Measurements from ENCODE around the gene SLC12A1.

SLC12A1 gene

GRCh38 chr15:48265135-48265534 lies 59.0 kb downstream of the SLC12A1 start:
- no peak overlapping the region for H3K27ac ChIP-seq
- no peaks in the 10 kb centered on the region for H3K9me3 ChIP-seq
- H3K27me3 ChIP-seq, result no peaks in the 10 kb centered on the region
- no peak overlapping the region for H3K4me3 ChIP-seq
- intact Hi-C loops (cut with DNase I; ENCODE audit: low total_unique reads), result no loop called here
- no peaks in the 10 kb centered on the region for H3K36me3 ChIP-seq
- no peaks in the 10 kb centered on the region for H3K4me1 ChIP-seq
- no peak for TF ChIP-seq CTCF (IDR thresholded peaks at IDR 0.05)
- no peak for DNase-seq

DNA sequence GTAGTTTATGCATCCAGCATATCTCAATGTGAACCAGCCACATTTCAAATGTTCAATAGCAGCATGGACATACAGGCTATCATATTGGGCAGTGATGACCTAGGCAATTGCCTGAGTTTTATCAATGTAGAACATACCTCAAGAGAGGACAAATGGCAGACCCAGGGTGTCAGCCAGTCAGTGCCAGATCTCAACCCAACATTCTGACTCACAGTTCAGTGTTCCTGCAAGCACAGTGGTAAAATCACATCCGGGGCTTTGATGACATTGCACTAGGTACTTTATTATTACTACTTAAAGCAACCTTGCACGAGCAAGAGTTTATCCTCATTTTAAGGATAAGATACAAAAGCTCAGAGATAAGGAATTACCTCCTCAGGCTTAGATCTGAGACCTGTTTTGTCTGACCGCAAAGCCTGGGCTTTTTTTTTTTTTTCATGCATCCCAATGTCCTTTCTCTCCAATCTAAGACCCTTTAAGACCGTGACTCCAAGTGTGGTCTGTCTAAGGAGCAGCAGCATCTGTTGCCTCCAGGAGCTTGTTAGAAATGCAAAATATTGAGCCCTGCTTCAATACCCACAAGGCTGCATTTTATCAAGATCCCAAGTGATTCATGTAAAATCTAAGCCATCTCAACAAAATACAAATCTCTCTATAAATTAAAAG lies 60.1 kb downstream of the SLC12A1 start:
- Histone ChIP-seq H3K4me3 (no peak overlapping the region), H3K27ac (no peak overlapping the region), H3K4me1 (no peaks in the 10 kb centered on the region), H3K27me3 (no peaks in the 10 kb centered on the region), H3K36me3 (no peaks in the 10 kb centered on the region), H3K9me3 (no peaks in the 10 kb centered on the region)
- TF ChIP-seq CTCF (IDR thresholded peaks at IDR 0.05), result no peak
- DNase-seq, result no peak
- intact Hi-C loops (cut with DNase I; ENCODE audit: low total_unique reads), result no loop called here

- intact Hi-C loops (cut with DNase I; ENCODE audit: low total_unique reads), result no loop called here
- no peak for TF ChIP-seq CTCF (IDR thresholded peaks at IDR 0.05)
- Histone ChIP-seq H3K4me3 (no peak overlapping the region), H3K36me3 (no peaks in the 10 kb centered on the region), H3K27ac (no peak overlapping the region), H3K9me3 (no peaks in the 10 kb centered on the region), H3K27me3 (no peaks in the 10 kb centered on the region), H3K4me1 (no peaks in the 10 kb centered on the region)
- DNase-seq, result no peak
Measured at GRCh38 chr15:48267766-48268165, 61.7 kb downstream of the SLC12A1 start.

DNA sequence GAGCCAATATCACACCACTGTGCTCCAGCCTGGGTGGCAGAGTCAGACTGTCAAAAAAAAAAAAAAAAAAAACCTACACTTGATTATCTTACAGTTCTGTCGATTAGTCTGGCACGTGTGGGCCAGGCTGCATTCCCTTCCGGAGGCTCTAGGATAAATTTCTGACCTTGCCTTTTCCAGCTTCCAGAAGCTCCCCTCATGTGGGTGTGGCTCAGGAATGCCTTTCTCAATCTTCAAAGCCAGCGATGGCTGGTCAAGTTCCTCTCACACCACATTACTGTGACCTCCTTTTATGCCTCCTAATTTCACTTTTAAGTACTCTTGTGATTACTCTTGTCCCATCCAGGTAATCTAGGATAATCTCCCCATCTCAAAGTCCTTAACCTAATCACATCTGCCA lies 66.9 kb downstream of the SLC12A1 start:
- Histone ChIP-seq H3K4me3 (no peak overlapping the region), H3K4me1 (no peaks in the 10 kb centered on the region), H3K27me3 (no peaks in the 10 kb centered on the region), H3K9me3 (no peaks in the 10 kb centered on the region), H3K27ac (no peak overlapping the region), H3K36me3 (no peaks in the 10 kb centered on the region)
- intact Hi-C loops (cut with DNase I; ENCODE audit: low total_unique reads), result no loop called here
- no peak for TF ChIP-seq CTCF (IDR thresholded peaks at IDR 0.05)
- no peak for DNase-seq

DNA sequence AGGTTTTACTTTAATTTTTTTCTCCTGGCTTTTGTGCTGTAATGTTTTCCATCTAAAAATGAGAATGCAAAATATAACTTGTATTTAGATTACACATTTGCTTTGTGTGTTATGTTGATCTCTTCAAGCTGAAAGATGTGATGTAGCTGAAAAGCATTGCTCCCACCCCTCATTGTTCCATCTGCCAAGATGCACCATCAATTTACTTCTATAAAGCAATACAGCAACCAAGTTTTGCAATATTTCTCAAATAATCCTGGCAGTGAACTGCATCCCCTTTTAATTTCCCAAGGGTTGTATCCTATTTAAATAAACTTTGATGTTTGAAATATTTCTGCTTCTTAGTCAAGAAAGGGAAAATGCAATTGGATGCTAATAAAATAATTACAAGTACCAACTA lies 72.6 kb downstream of the SLC12A1 start:
- Histone ChIP-seq H3K27ac (no peak overlapping the region), H3K9me3 (no peaks in the 10 kb centered on the region), H3K4me3 (no peak overlapping the region), H3K4me1 (peaks cover 0 to 10% (median 6%) of the 10 kb centered on the region in 4 donors), H3K27me3 (no peaks in the 10 kb centered on the region), H3K36me3 (no peaks in the 10 kb centered on the region)
- TF ChIP-seq CTCF (IDR thresholded peaks at IDR 0.05), result no peak
- intact Hi-C loops (cut with DNase I; ENCODE audit: low total_unique reads), result no loop called here
- DNase-seq, result no peak

DNA sequence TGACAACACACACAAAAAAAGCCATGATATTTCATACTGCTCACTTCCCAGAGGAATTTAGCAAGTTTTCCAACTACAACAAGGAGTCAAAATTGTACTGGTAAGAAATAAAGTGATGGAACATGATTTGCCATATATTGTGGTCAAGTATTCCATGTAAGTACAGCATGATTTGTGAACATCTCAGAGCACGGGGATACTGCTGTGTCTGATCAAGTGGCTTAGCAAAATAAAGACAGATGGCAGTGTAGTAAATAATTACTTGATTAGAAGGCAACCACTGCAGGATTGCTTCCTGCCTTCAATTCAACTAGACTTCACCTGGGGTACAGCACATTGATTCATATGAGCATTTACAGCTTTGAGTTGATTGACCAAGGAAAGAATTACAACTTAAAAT lies 73.5 kb downstream of the SLC12A1 start:
- H3K4me1 ChIP-seq, result peaks cover 0 to 19% (median 10%) of the 10 kb centered on the region in 4 donors
- intact Hi-C loops (cut with DNase I; ENCODE audit: low total_unique reads), result no loop called here
- DNase-seq, result no peak
- H3K36me3 ChIP-seq, result no peaks in the 10 kb centered on the region
- no peaks in the 10 kb centered on the region for H3K9me3 ChIP-seq
- TF ChIP-seq CTCF (IDR thresholded peaks at IDR 0.05), result no peak
- no peak overlapping the region for H3K27ac ChIP-seq
- no peak overlapping the region for H3K4me3 ChIP-seq
- no peaks in the 10 kb centered on the region for H3K27me3 ChIP-seq

Measured in tibial artery (tissue), 4 donors.